GM11168 (cell line): Measurements from ENCODE around the gene CERS1.

Experiments
- in situ Hi-C: fragments of 300-500 bp; cut with MboI; formaldehyde crosslinking; loops from one replicate; pipeline ENCODE4 v1.12.0; 2022; ENCODE audit warnings: low sequenced_read_pairs; ENCODE audit not compliant: unreplicated experiment

CERS1 gene, protein sequence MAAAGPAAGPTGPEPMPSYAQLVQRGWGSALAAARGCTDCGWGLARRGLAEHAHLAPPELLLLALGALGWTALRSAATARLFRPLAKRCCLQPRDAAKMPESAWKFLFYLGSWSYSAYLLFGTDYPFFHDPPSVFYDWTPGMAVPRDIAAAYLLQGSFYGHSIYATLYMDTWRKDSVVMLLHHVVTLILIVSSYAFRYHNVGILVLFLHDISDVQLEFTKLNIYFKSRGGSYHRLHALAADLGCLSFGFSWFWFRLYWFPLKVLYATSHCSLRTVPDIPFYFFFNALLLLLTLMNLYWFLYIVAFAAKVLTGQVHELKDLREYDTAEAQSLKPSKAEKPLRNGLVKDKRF

DNA sequence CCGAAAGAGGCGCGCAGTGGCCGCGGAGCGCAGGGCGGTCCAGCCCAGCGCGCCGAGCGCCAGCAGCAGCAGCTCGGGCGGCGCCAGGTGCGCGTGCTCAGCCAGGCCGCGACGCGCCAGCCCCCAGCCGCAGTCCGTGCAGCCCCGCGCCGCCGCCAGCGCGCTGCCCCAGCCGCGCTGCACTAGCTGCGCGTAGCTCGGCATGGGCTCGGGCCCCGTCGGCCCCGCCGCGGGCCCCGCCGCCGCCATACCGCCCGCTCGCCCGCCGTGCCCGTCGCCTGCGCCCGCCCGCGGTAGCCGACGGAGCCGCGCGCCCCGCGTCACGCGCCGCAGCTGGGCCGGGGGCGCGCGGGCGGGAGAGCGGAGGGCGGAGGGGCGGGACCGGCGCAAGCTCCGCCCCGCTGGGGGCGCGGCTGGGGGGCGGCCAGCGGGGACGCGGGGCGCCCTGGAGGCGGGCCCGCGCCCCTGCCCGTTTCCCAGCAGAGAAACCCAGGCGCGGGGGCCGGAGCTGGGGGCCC lies at the start of gene CERS1:
Gene CERS1, minus strand, starts transcription at position 335 of the 518 bp plus-strand sequence. Its CDS starts 86 bp downstream, at position 249.
- in situ Hi-C loops = no loop called here

DNA sequence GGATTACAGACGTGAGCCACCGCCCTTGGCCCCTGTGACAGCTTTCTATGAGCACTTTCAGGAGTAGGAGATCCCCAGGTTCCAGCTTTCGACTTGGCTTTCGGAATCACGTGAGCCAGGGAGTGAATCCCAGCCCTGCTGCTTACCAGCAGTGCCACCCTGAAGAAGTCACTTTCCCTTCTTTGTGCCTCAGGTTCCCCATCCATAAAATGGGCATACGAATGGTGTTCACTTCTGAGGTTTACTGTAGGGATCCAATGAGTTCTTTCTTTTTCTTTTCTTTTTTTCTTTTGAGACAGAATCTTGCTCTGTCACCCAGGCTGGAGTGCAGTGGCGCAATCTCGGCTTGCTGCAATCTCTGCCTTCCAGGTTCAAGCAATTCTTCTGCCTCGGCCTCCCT lies 49.3 kb upstream of the CERS1 start:
- in situ Hi-C loops = no loop called here

DNA sequence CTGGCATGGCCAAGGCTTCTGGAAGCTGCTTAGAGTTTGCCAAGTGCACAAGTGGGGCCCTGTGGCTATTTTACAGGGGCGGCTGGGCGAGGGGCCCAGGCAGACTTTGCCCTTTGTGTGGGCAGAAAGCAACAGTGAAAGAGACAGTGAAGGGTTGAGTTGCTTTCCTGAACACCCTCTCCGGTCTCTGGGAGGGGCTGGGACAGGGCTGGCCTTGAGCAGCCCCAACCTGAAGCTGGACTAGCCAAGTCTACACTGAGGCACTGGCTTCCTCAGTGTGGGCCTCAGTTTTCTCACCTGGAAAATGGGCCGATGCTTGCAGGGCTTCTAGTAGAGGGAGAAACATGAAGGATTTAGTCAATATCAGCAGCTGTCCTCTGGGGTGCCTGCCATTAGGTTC lies 47.5 kb upstream of the CERS1 start:
- in situ Hi-C loops = no loop called here

DNA sequence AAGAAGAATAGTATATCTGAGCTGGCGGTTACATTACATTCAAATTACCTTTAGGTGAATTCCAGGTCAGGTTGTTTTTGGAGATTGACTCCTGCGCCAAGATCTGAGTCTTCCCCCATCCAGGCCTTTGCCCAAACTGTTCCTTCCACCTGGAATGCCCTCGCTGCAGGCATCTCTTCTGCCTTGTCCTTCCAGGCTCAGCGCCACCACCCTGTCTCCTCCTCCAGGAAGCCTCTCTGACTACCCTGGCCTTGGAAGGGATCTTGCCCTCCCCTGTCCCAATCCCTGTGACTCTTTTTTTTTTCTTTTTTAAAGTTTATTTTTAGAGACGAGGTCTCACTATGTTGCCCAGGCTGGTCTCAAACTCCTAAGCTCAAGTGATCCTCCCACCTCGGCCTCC lies 46.7 kb upstream of the CERS1 start:
- in situ Hi-C loops = no loop called here

DNA sequence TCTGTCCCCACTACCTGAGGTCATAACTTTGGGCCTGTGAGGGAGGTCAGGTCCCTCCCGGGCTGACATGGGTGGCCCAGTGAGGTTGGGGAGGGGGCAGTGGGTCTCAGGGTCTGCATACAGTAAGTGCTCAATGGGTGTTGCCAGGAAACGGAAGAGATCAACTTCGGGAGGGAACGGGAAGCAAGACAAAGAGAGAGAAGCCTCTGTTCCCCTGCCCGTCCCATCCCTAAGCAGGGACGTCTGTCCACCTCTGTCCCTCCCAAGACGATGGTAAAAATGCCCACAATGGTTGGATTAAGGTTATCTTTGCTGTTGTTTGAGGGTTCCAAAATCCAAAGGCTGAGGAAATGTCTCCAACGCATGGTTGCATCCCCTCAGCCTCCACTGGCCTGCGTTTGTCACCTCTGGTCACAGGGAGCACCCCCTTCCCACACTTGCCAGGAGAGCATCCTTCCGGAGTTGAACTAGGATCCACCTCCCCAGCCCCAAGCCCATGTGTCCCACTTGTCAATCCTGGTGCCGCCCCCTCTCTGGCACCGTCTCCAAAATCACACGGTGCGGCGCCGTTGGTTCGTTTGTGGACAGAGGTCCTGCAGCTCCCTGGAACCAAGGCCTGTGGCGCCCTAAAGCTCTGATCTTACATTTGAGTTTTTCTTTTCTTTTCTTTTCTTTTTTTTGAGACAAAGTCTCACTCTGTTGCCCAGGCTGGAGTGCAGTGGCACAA lies 45.8 kb upstream of the CERS1 start:
- in situ Hi-C loops = no loop called here

DNA sequence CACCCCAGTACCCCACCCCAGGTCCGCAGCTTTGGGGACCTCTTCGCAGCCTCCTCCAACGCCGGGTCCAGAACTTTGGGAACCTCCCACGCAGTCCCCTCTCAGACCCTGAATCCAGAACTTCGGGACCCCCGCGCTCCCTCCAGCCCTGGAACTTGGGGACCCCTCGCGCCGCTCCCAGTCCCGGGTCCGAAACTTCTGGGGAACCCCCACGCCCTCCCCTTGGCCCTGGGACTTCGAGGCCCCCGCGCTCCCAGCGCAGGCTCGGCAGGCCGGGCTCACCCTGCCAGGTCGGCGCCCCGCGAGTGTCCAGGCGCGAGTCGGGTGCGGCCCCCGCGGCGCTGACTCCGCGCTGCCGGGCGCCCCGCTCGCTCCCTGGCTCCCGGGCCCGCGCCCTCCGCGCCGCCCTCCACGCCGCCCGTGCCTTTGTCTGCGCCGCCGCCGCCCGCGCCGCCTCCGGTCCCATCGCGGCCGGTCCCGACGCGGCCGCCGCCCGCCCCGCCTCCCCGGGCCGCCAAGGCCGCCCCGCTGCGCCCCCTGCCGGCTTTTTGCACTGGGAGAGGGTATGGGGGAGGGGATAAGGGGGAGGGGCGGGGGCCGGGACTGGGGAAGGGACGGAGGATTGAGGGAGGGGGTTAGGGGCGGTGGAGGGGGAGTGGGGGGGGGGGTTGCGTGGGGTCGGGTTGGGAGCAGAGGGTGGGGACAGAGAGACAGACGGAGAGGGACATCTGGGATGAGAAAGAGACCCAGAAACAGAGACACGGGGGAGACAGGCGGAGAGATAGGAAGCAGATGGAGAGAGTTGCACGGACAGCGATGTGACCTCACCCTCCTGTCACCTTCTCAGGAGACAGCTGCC lies 45.0 kb upstream of the CERS1 start, which contains the start of gene HOMER3:
Gene HOMER3, minus strand, starts transcription at position 449 of the 859 bp plus-strand sequence. CDS start 2,235 bp downstream, outside the sequence.
- in situ Hi-C loops = no loop called here

DNA sequence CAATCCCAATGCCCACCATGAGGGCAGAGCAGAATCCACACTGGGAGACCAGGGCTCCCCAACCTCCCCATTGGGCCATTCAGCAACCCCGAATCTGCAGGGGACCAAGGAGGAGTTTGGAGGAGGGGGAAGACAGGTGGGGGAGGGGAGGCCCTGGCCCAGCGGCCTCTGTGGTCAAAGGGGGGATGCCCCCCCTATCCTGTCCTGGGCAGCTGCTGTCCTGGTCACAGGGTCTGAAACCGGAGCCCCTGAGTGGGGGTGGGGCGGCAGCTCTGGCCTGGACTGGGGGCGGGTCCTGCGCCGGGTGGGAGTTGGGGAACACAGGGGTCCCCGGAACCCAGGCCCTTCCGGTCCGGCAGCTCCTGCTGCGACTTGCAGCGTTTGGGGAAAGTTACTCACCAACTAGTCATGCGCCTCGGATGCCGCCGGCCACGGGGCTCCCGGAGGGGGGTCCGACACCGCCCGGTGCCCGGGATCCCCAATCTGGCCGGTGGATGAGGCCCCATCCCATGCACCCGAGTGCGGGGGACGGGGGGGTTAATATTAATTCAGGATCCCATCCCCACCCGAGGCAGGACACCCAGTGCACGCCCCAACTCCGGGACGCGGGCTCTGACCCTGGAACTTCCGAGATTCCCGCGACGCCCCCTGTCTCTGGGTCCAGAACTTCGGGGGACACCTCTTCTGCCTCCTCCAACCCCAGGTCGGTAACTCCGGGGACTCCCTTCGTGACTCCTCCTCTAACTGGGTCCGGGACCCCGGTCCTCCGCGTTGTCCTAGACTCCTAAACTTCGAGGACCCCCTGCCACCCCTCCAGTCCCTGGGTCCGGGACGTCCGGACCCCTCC lies 44.2 kb upstream of the CERS1 start:
- in situ Hi-C loops = no loop called here

DNA sequence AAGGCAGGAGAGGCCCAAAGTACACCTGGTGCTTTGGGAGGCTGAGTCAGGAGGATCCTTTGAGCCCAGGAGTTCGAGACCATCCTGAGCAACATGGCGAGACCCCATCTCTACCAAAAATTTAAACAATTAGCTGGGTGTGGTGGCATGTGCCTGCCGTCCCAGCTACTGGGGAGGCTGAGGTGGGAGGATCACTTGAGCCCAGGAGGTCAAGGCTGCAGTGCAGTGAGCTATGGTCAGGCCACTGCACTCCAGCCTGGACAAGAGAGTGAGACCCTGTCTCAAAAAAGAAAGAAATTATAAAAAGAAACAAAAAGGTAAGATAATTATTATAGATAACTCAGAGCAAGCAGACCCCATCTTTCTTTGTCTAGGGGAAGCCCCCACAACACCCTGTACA lies 43.2 kb upstream of the CERS1 start:
- in situ Hi-C loops = no loop called here

DNA sequence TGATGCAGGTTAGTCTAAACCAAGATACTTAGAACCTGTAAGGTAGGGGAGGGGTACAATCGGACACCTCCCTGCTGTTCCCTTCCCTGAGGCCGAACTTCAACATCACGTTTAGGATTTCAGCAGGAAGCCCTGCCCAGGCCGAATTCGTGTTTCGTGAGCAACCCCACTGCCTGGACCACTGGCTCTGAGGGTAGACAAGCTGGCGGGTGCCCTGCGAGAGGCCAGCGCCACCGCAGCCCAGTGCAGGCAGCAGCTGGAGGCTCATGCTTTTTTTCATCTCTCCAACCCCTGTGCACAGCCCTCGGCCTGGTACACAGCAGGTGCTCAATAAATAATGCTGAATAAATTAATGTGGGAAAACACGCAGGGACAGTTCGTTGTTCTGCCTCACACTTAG lies 37.3 kb upstream of the CERS1 start:
- in situ Hi-C loops = no loop called here

DNA sequence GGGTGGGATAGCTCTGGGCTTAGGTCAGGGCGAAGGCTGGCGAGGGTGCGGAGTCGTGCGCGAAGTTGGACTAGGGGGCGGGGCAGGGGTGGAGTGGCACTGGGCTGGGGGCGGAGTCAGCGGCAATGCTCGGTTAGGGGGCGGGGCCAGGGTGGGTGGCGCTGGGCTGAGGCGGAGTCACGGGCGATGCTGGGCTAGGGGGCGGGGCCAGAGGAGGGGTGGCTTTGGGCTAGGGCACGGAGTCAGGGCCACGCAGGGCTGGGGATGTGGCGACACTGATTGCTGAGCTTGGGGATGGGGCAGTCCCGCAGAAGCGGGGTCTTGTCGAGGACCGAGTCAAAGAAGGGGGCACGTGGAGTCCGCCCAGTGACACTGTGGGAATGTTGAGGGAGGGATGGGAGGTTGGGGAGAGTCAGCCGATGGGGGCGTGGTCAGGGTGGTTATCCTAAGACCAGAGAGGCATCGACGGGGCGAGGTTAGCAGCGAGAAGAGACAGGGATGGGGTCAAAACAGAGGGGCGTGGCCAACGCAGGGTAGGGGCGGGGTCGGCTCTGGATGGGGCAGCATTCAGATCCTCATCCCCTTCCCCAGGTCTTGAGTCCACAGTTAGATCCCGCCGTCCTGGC lies 36.4 kb upstream of the CERS1 start:
- in situ Hi-C loops = no loop called here

DNA sequence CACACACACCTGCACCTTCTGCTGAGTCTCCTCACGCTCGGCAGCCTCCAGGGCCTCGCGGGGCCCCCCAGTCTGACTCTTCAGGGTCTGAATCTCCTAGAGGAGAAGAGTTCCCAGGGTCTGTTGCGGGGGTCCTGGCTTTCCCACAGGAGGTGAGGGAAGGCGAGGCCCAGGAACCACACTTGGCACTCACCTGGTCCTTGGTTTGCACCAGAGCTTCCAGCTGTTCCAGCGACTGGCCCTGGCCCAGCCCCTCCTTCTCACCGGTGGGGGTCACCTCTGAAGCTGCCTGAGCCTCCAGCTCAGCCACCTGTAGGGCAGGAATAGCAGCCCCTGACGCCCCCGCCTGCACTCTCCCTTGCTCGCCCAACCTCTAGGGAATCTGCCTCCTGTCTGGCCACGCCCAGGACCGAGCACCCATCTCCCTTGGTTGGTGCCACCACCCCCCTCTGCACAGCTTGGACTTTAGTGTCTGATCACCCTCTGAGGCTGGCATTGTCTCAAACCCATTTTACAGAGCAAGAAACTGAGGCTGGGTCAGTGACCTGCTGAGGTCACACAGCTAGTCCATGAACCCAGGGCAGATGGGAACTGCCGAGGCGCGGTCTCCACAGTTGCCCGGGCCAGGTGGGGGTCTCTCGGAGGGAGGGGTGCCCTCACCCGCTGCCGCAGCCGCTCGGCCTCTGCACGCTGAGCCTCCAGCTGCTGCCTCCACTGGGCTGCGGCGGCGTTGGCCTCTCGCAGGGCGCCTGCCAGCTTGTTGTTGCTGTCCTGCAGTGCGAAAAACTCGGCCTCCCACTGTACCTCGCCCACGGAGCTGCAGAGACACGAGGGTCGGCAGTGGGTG lies 35.6 kb upstream of the CERS1 start:
- in situ Hi-C loops = no loop called here

DNA sequence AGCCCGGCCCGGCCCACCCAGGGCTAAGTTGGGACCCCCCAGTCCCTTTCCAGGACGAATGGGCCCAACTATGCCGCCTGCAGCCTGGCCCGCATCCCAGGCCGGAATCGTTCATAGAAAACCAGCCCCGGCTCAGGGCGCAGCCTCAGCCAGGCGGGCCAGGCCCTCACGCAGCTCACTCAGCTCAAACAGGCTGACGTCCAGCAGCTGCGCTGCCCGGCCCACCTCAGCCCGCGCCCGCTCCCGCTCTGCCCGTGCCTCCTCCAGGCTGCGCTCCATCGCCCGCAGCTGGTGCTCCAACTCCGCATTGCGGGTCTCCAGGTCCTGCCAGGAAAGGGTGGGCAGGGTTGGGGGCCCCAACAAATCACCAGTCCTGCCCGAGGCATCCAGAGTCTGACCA lies 33.4 kb upstream of the CERS1 start:
- in situ Hi-C loops = no loop called here

DNA sequence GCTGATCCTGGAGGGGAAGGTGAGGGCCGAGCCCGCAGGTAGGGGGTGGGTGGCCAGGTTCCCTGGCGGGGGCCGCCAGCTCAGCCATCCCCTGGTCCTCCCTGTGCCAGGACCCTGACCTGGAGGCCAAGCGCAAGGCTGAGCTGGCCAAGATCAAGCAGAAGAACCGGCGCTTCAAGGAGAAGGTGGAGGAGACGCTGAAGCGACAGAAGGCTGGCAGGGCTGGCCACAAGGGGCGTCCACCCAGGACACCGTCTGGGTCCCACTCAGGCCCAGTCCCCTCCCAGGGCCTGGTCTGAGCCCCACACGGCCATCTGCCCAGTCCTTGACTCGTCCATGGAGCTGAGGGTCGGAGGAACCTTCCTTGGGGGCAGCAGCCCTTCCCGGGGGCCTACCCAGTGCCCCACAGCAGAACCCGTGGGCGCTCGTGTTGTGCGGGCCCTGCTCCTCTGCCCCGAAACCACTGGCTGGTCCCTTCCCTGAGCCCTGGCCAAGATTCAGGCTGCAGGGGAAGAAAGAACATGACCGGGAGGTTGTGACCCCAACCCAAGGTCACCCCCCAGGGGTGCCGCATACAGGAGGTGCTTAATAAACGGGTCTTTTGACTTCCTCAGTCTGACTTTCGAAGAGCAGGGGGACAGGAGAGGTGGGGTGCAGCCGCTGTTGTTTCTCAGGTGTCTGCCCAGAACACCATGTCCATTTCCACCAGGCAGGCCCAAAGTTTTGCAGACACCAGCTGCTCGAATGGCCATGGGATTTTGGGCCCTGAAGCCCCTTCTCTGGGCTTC lies 32.3 kb upstream of the CERS1 start:
- in situ Hi-C loops = no loop called here

DNA sequence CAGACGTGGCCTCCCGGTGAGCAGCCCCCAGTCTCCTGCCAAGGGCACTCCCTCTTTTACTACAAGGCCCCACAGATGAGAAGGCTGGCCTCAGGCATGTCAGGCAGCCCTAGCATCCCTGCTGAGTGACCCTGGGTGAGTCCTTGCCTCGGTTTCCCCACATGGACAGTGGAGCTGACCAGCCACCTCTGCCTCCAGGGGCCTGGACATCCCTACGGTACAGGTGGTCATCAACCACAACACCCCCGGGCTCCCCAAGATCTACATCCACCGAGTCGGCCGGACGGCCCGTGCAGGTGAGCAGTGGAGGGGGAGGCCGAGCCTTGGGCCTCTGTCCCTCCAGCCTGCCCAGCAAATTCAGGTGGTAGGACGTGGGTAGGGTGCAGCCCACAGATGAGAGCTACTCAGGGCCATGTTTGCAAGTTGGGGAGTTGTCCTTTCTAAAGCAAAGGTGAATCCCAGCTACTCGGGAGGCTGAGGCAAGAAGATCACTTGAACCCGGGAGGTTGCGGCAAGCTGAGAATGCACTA lies 28.8 kb upstream of the CERS1 start:
- in situ Hi-C loops = no loop called here

DNA sequence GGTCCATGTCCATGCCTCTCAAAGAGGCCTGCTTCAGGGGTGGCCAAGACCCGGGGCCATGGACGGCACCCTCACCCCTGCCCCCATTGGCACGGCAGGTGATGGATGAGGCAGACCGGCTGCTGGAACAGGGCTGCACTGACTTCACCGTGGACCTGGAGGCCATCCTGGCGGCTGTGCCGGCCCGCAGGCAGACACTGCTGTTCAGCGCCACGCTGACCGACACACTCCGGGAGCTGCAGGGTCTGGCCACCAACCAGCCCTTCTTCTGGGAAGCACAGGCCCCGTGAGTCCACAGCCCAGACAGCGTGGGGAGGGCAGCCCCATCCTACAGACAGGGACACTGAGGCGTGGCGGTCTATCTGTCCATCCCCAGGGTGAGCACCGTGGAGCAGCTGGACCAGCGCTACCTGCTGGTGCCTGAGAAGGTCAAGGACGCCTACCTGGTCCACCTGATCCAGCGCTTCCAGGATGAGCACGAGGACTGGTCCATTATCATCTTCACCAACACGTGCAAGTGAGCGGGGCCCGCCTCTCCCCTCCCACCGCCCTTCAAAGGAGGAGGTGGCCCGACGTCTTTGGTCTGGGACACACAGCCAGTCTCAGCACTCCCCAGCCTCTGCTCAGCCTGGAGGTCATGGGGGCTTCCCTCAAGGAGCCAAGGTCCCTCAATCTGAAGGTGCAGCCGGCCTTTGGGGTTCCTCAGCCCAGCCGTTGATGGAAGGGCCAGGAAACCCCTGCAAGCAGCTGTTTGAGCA lies 26.4 kb upstream of the CERS1 start:
- in situ Hi-C loops = no loop called here

DNA sequence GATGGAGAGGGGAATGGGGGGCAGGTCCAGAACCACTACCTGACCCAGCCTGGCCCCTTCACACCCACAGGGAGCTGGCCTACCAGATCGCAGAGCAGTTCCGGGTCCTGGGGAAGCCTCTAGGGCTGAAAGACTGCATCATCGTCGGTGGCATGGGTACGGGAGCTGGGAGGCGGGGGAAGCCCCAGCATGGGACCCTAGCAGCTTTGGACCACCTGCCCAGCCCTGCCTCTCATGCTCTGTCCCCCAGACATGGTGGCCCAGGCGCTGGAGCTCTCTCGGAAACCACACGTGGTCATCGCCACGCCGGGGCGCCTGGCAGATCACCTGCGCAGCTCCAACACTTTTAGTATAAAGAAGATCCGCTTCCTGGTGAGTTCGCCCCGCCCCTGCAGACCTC lies 25.6 kb upstream of the CERS1 start:
- in situ Hi-C loops = no loop called here

DNA sequence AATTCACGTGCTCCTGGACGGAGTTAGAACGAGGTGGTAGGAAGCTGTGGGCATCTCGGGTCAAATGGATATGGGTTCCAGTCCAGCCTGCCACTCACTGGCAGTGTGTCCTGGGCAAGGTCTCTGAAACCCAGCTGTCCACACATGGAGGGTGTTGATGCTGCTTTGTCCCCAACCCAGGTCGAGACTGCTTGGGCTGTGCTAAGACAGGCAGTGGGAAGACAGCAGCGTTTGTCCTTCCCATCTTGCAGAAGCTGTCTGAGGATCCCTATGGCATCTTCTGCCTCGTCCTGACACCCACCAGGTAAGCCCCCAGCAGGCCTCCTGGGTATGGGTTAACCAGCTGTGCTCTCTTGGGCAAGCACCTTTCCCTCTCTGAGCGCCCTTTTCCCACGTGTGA lies 24.4 kb upstream of the CERS1 start:
- in situ Hi-C loops = no loop called here
